HepG2 (cell line): ENCODE data around the gene VPS11. TPM values are rescaled to one million over a fixed set of nuclear protein-coding genes. Genes with fewer than 3 reads are reported as not detected.

Experiments used
- DNMT3B ChIP-seq: conservative IDR thresholded peaks from 2 replicates; pipeline ENCODE4 v1.6.1; 2016; ENCODE audit warnings: missing biosample characterization, control low read depth
- ESRRA ChIP-seq: sonication (generic); formaldehyde crosslinking; IDR thresholded peaks from 2 replicates; pipeline ENCODE4 v1.5.1; 2020; ENCODE audit warnings: mild to moderate bottlenecking, low read depth, missing genetic modification reagents
- FOXP1 ChIP-seq, 2 experiments: fragments of 450-650 bp in 1 of 2; IDR thresholded peaks; 2 replicates each; pipeline ENCODE4 v1.6.1; 2017 to 2018; ENCODE audit warnings: antibody characterized with exemption in 1 of 2
- KLF13 ChIP-seq: sonication (generic); formaldehyde crosslinking; IDR thresholded peaks from 2 replicates; pipeline ENCODE4 v1.4.0; 2020; ENCODE audit warnings: mild to moderate bottlenecking, missing genetic modification reagents
- MBNL3 ChIP-seq: fragments of 250-450 bp; sonication (Bioruptor Pico); conservative IDR thresholded peaks from 2 replicates; pipeline ENCODE4 v1.8.0; 2022; ENCODE audit warnings: mild to moderate bottlenecking, inconsistent platforms
- PAF1 ChIP-seq: IDR thresholded peaks from 2 replicates; pipeline ENCODE4 v1.6.1; 2016; ENCODE audit warnings: missing genetic modification reagents, missing compliant biosample characterization
- PAWR ChIP-seq: sonication (generic); formaldehyde crosslinking; IDR thresholded peaks from 2 replicates; pipeline ENCODE4 v1.4.0; 2020; ENCODE audit warnings: missing genetic modification reagents, mild to moderate bottlenecking, borderline replicate concordance
- RARG ChIP-seq: sonication (generic); formaldehyde crosslinking; IDR thresholded peaks from 2 replicates; pipeline ENCODE4 v1.4.0; 2020; ENCODE audit warnings: low read depth, mild to moderate bottlenecking, missing genetic modification reagents
- SKI ChIP-seq: fragments of 450-650 bp; IDR thresholded peaks from one replicate; pipeline ENCODE4 v1.6.1; 2018; ENCODE audit warnings: mild to moderate bottlenecking; ENCODE audit not compliant: partially characterized antibody
- SP1 ChIP-seq, 2 experiments: fragments of 450-650 bp in 1 of 2; sonication (generic) in 1 of 2; formaldehyde crosslinking in 1 of 2; IDR thresholded peaks; 2 replicates each; pipeline versions ENCODE4 v1.4.0 to v1.6.1; 2016 to 2020; ENCODE audit warnings: missing genetic modification reagents in 1 of 2
- TBX2 ChIP-seq: sonication (generic); formaldehyde crosslinking; IDR thresholded peaks from 2 replicates; pipeline ENCODE4 v1.5.0; 2020; ENCODE audit warnings: missing genetic modification reagents, mild to moderate bottlenecking, borderline replicate concordance
- ZNF256 ChIP-seq: sonication (generic); formaldehyde crosslinking; conservative IDR thresholded peaks from 2 replicates; pipeline ENCODE4 v1.4.0; 2020; ENCODE audit warnings: missing genetic modification reagents
- ZNF775 ChIP-seq: sonication (generic); formaldehyde crosslinking; IDR thresholded peaks from 2 replicates; pipeline ENCODE4 v1.4.0; 2020; ENCODE audit warnings: missing genetic modification reagents, mild to moderate bottlenecking, moderate library complexity, borderline replicate concordance
- polyA plus RNA-seq, 8 experiments: library from polyadenylated mRNA; depleted of rRNA in 3 of 8; stranded (reverse) in 7 of 8; unstranded in 1 of 8; fragments of >200 nt; fragmentation: Illumina TruSeq in 4 of 8; extraction: Trizol in 4 of 8; gene quantifications; 2 replicates each; pipeline versions ENCODE4 v1.2.1 to v1.2.3, GENCODE V29; 2011 to 2016; ENCODE audit warnings: low read depth in 4 of 8, missing spikeins in 1 of 8, mixed read lengths in 1 of 8; ENCODE audit not compliant: insufficient read depth in 1 of 8
- total RNA-seq, 5 experiments: library from RNA; depleted of rRNA; stranded (reverse); fragments of >200 nt; fragmentation: Illumina TruSeq; extraction: Trizol; gene quantifications; 2 replicates each; pipeline ENCODE4 v1.2.3, GENCODE V29; 2016; ENCODE audit warnings: low read depth in 1 of 5
- TF ChIP-seq, protein P1 (sequence below): IDR thresholded peaks from 2 replicates; pipeline ENCODE4 v1.6.1; 2016
- TF ChIP-seq, protein P2 (sequence below): sonication (generic); formaldehyde crosslinking; IDR thresholded peaks from 2 replicates; pipeline ENCODE4 v1.5.0; 2020; ENCODE audit warnings: mild to moderate bottlenecking, missing genetic modification reagents
- TF ChIP-seq, protein P3 (sequence below): sonication (generic); formaldehyde crosslinking; IDR thresholded peaks from 2 replicates; pipeline ENCODE4 v1.5.1; 2020; ENCODE audit warnings: missing genetic modification reagents, mild to moderate bottlenecking, borderline replicate concordance
- TF ChIP-seq, protein P4 (sequence below), 2 experiments: IDR thresholded peaks; 2 replicates each; pipeline ENCODE4 v1.6.1; 2011 to 2012; ENCODE audit warnings: low read length in 2 of 2, borderline replicate concordance in 1 of 2, low read depth in 1 of 2, mild to moderate bottlenecking in 1 of 2, moderate library complexity in 1 of 2
- TF ChIP-seq, protein P5 (sequence below): sonication (generic); formaldehyde crosslinking; IDR thresholded peaks from 2 replicates; pipeline ENCODE4 v1.8.1; 2022; ENCODE audit warnings: low read depth, mild to moderate bottlenecking, missing genetic modification reagents

VPS11 gene
- total and polyA plus RNA-seq, 2 of the 13 experiments (the other 11 are each of a cell fraction or from before 2014, with no cell fraction given), result 13.7 to 21.6 TPM

DNA sequence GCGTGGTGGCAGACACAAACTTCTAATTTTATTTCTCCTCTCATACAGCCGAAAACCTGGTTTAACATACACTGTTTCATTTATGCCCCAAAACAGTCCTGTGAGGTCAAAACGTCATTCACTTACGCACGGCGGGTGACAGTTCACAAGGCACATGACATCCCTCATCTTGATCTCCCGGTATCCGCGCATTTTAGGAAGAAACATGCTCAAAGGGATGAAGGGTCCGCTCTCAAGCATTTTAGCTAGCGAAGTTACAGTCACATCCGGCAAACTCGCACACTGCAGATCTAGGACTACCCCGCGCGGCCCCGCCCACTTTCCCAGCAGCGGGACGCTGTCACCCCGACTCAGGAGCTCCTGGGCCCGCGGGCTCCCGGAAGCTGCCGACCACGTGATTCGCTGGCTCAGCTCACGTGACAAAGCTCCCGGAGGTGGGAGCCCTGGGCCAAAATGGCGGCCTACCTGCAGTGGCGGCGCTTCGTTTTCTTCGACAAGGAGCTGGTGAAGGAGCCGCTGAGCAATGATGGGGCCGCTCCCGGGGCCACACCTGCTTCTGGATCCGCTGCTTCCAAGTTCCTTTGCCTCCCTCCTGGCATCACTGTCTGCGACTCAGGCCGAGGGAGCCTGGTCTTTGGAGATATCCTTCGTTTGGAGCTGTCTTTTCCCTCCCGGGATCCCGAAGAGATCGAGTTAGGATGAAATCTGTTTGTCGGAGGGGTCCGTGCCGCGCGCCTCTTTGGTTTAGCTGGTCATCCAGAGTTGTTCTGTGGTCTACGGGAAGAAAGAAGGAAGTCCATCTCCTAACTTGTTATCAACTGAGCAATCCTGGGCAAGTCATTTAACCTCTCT lies at the start of gene VPS11 (continued):
- TF ChIP-seq MBNL3 (CRISPR knock-in tag), result no peak
- TF ChIP-seq ESRRA, result no peak
- TF ChIP-seq SKI, result no peak
- TF ChIP-seq, protein P1, sequence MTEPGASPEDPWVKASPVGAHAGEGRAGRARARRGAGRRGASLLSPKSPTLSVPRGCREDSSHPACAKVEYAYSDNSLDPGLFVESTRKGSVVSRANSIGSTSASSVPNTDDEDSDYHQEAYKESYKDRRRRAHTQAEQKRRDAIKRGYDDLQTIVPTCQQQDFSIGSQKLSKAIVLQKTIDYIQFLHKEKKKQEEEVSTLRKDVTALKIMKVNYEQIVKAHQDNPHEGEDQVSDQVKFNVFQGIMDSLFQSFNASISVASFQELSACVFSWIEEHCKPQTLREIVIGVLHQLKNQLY (CRISPR knock-in tag), result peak; percentile 86; the same call in 1 of the 2 replicates
- TF ChIP-seq, protein P2, sequence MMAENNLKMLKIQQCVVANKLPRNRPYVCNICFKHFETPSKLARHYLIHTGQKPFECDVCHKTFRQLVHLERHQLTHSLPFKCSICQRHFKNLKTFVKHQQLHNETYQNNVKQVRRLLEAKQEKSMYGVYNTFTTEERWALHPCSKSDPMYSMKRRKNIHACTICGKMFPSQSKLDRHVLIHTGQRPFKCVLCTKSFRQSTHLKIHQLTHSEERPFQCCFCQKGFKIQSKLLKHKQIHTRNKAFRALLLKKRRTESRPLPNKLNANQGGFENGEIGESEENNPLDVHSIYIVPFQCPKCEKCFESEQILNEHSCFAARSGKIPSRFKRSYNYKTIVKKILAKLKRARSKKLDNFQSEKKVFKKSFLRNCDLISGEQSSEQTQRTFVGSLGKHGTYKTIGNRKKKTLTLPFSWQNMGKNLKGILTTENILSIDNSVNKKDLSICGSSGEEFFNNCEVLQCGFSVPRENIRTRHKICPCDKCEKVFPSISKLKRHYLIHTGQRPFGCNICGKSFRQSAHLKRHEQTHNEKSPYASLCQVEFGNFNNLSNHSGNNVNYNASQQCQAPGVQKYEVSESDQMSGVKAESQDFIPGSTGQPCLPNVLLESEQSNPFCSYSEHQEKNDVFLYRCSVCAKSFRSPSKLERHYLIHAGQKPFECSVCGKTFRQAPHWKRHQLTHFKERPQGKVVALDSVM (CRISPR knock-in tag), result no peak
- no peak for TF ChIP-seq ZNF256 (CRISPR knock-in tag)
- no peak for TF ChIP-seq RARG (CRISPR knock-in tag)
- TF ChIP-seq ZNF775 (CRISPR knock-in tag), result no peak
- TF ChIP-seq, protein P3, sequence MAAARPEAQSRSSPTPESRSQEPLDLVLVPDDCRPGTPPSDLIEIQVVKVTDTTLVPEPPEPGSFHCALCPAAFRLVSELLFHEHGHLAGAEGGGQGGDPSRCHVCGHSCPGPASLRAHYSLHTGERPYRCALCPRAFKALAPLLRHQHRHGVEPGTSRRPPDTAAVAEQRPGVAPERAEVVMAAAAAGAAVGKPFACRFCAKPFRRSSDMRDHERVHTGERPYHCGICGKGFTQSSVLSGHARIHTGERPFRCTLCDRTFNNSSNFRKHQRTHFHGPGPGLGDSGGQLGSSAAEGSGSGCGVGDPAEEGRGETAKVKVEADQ (CRISPR knock-in tag), result no peak
- TF ChIP-seq DNMT3B (CRISPR knock-in tag), result 0 out of 2 replicates have a peak, but pooled peaks have one; percentile 40
- no peak for TF ChIP-seq SP1 (IDR thresholded peaks at IDR 0.05)
- TF ChIP-seq SP1 (CRISPR knock-in tag; IDR thresholded peaks at IDR 0.05), result peak; percentile 81
- TF ChIP-seq, protein P4, sequence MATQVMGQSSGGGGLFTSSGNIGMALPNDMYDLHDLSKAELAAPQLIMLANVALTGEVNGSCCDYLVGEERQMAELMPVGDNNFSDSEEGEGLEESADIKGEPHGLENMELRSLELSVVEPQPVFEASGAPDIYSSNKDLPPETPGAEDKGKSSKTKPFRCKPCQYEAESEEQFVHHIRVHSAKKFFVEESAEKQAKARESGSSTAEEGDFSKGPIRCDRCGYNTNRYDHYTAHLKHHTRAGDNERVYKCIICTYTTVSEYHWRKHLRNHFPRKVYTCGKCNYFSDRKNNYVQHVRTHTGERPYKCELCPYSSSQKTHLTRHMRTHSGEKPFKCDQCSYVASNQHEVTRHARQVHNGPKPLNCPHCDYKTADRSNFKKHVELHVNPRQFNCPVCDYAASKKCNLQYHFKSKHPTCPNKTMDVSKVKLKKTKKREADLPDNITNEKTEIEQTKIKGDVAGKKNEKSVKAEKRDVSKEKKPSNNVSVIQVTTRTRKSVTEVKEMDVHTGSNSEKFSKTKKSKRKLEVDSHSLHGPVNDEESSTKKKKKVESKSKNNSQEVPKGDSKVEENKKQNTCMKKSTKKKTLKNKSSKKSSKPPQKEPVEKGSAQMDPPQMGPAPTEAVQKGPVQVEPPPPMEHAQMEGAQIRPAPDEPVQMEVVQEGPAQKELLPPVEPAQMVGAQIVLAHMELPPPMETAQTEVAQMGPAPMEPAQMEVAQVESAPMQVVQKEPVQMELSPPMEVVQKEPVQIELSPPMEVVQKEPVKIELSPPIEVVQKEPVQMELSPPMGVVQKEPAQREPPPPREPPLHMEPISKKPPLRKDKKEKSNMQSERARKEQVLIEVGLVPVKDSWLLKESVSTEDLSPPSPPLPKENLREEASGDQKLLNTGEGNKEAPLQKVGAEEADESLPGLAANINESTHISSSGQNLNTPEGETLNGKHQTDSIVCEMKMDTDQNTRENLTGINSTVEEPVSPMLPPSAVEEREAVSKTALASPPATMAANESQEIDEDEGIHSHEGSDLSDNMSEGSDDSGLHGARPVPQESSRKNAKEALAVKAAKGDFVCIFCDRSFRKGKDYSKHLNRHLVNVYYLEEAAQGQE (IDR thresholded peaks at IDR 0.05; ENCODE audit: borderline replicate concordance in 1 of 2, low read depth in 1 of 2, low read length in 2 of 2), result 0 out of 4 replicates have a peak, but pooled peaks of 1 of the 2 experiments have one; percentile 47
- TF ChIP-seq, protein P5, sequence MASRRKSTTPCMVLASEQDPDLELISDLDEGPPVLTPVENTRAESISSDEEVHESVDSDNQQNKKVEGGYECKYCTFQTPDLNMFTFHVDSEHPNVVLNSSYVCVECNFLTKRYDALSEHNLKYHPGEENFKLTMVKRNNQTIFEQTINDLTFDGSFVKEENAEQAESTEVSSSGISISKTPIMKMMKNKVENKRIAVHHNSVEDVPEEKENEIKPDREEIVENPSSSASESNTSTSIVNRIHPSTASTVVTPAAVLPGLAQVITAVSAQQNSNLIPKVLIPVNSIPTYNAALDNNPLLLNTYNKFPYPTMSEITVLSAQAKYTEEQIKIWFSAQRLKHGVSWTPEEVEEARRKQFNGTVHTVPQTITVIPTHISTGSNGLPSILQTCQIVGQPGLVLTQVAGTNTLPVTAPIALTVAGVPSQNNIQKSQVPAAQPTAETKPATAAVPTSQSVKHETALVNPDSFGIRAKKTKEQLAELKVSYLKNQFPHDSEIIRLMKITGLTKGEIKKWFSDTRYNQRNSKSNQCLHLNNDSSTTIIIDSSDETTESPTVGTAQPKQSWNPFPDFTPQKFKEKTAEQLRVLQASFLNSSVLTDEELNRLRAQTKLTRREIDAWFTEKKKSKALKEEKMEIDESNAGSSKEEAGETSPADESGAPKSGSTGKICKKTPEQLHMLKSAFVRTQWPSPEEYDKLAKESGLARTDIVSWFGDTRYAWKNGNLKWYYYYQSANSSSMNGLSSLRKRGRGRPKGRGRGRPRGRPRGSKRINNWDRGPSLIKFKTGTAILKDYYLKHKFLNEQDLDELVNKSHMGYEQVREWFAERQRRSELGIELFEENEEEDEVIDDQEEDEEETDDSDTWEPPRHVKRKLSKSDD (CRISPR knock-in tag), result no peak
- TF ChIP-seq TBX2, result peak; percentile 46; the same call in 1 of the 2 replicates
- TF ChIP-seq PAF1, result no peak
- TF ChIP-seq PAWR (CRISPR knock-in tag), result no peak
- TF ChIP-seq KLF13, result no peak
- TF ChIP-seq FOXP1 (IDR thresholded peaks at IDR 0.05), result no peak
- no peak for TF ChIP-seq FOXP1 (CRISPR knock-in tag; IDR thresholded peaks at IDR 0.05)
